Loucy (cell line): ENCODE results near the gene ZNF507.

ENCODE experiments used
- EZH2phosphoT487 ChIP-seq: fragments of 200-600 bp; IDR thresholded peaks from 2 replicates; pipeline ENCODE4 v1.6.1; 2018; ENCODE audit warnings: antibody characterized with exemption, mild to moderate bottlenecking, moderate library complexity, borderline replicate concordance
- TF ChIP-seq, protein P1 (sequence below): fragments of 200-600 bp; sonication (generic); conservative IDR thresholded peaks from 2 replicates; pipeline ENCODE4 v1.5.1; 2014; ENCODE audit warnings: mild to moderate bottlenecking, antibody characterized with exemption, low read length

DNA sequence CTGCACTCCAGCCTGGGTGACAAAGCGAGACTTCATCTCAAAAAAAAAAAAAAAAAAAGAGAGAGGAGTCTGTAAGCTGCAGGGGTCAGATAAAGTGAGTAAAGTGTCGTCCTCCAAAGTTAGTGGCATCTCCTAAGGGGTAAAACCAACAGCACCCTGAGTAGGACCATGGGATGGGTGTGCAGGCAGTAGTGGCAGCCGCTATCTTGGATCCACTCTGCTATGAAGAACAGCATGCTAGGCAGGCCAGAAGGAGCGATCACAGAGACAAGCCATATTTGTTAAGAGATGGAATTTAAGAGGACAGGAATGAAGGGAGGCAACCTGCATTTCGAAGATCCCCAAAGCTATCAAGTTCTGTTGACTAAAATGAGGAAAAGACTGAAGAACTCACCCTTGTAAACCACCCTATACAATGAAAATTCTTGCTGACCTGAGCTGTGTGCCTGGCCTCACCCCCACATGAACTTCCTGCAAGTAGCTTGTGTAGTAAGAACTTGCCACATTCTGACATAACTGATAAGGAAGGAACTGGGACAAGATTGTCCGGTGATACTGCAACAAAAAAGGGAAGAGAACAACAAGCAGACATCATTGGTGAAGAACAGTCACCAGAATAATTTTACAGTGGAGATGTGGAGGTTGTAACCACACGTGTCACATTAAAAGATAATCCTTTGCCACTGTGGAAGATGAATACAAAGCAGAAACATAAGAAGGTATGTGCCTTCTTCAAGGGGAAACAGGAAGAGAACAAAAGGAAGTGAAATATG lies 76.4 kb downstream of the ZNF507 start:
- TF ChIP-seq, protein P1, sequence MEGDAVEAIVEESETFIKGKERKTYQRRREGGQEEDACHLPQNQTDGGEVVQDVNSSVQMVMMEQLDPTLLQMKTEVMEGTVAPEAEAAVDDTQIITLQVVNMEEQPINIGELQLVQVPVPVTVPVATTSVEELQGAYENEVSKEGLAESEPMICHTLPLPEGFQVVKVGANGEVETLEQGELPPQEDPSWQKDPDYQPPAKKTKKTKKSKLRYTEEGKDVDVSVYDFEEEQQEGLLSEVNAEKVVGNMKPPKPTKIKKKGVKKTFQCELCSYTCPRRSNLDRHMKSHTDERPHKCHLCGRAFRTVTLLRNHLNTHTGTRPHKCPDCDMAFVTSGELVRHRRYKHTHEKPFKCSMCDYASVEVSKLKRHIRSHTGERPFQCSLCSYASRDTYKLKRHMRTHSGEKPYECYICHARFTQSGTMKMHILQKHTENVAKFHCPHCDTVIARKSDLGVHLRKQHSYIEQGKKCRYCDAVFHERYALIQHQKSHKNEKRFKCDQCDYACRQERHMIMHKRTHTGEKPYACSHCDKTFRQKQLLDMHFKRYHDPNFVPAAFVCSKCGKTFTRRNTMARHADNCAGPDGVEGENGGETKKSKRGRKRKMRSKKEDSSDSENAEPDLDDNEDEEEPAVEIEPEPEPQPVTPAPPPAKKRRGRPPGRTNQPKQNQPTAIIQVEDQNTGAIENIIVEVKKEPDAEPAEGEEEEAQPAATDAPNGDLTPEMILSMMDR = no peak
- no peak for TF ChIP-seq EZH2phosphoT487
